Vagina (tissue), 2 donors: Measurements from ENCODE around the gene USP7. TPM values are rescaled to one million over a fixed set of nuclear protein-coding genes. Genes with fewer than 3 reads are reported as not detected.

Experiments used
- DNase-seq, 2 donors: peaks; one replicate each; pipeline ENCODE4 v3.0.0-alpha.2; 2017; ENCODE audit errors: extremely low spot score in 2 of 2
- H3K27ac ChIP-seq: fragments of 200-600 bp; sonication (generic); one replicate; pipeline ENCODE4 v1.5.1; 2019
- H3K27me3 ChIP-seq: fragments of 200-600 bp; sonication (generic); one replicate; pipeline ENCODE4 v1.5.1; 2019
- H3K36me3 ChIP-seq, 2 donors: fragments of 200-600 bp; sonication (generic); one replicate each; pipeline ENCODE4 v1.5.1; 2017 to 2019
- H3K4me1 ChIP-seq: fragments of 200-600 bp; sonication (generic); one replicate; pipeline ENCODE4 v1.5.1; 2019
- H3K4me3 ChIP-seq, 2 donors: fragments of 200-600 bp; sonication (generic); 1 replicate in 1 of 2; 2 replicates in 1 of 2; pipeline ENCODE4 v1.5.1; 2016 to 2019
- H3K9me3 ChIP-seq: fragments of 200-600 bp; sonication (generic); one replicate; pipeline ENCODE4 v1.5.1; 2019
- CTCF ChIP-seq, 3 experiments: fragments of 450-650 bp in 2 of 3; fragments of 200-600 bp in 1 of 3; sonication (generic) in 1 of 3; IDR thresholded peaks; one replicate each; pipeline ENCODE4 v1.5.1; 2017 to 2019; ENCODE audit warnings: antibody characterized with exemption in 3 of 3, mild to moderate bottlenecking in 2 of 3, moderate library complexity in 2 of 3
- POLR2A ChIP-seq, 2 donors: fragments of 450-650 bp; IDR thresholded peaks; one replicate each; pipeline ENCODE4 v1.6.1; 2017; ENCODE audit warnings: antibody characterized with exemption in 2 of 2, mild to moderate bottlenecking in 2 of 2, moderate library complexity in 2 of 2
- POLR2AphosphoS5 ChIP-seq, 2 donors: sonication (generic); formaldehyde crosslinking; IDR thresholded peaks; one replicate each; pipeline ENCODE4 v1.9.0; 2017; ENCODE audit warnings: antibody characterized with exemption in 2 of 2, mild to moderate bottlenecking in 2 of 2, low read depth in 1 of 2; ENCODE audit not compliant: insufficient read depth in 1 of 2
- intact Hi-C: fragments of 100-400 bp; cut with DNase I; formaldehyde crosslinking; loops from one replicate; pipeline ENCODE4 v1.15.1; 2023
- total RNA-seq: library from RNA; depleted of rRNA; stranded (reverse); fragments of >200 nt; gene quantifications from one replicate; pipeline ENCODE4 v1.2.3, GENCODE V29; 2016

Gene USP7
- total RNA-seq, 1 donor from 2014 or later: 112 TPM

GRCh38 chr16:8957063-8957397 lies 6.7 kb downstream of the USP7 start:
- Histone ChIP-seq H3K4me1 (peaks cover 88% of the 10 kb centered on the region), H3K9me3 (no peaks in the 10 kb centered on the region), H3K36me3 (no peaks in the 10 kb centered on the region), H3K27me3 (no peaks in the 10 kb centered on the region), H3K27ac (no peak overlapping the region), H3K4me3 (no peak overlapping the region)
- DNase-seq: no peak
- TF ChIP-seq POLR2AphosphoS5 (IDR thresholded peaks at IDR 0.05; ENCODE audit: insufficient read depth in 1 of 2, low read depth in 1 of 2) (no peak), POLR2A (IDR thresholded peaks at IDR 0.05) (no peak), CTCF (IDR thresholded peaks at IDR 0.05) (no peak)
- intact Hi-C loops: no loop called here

- Histone ChIP-seq H3K27me3 (no peaks in the 10 kb centered on the region), H3K4me1 (peaks cover 88% of the 10 kb centered on the region), H3K4me3 (no peak overlapping the region), H3K9me3 (no peaks in the 10 kb centered on the region), H3K36me3 (no peaks in the 10 kb centered on the region), H3K27ac (no peak overlapping the region)
- TF ChIP-seq POLR2A (IDR thresholded peaks at IDR 0.05): no peak
- TF ChIP-seq CTCF (IDR thresholded peaks at IDR 0.05): no peak
- no peak for DNase-seq
- intact Hi-C loops: no loop called here
Observed at GRCh38 chr16:8956265-8957062, 7.2 kb downstream of the USP7 start.

GRCh38 chr16:8955828-8956227 lies 7.9 kb downstream of the USP7 start:
- Histone ChIP-seq H3K4me3 (no peak overlapping the region), H3K36me3 (no peaks in the 10 kb centered on the region)

GRCh38 chr16:8953064-8953463 lies 10.6 kb downstream of the USP7 start:
- no peaks in the 10 kb centered on the region for H3K36me3 ChIP-seq
- H3K27ac ChIP-seq: no peak overlapping the region

More at GRCh38 chr16:8955828-8956227, 7.9 kb downstream of the USP7 start:
- Histone ChIP-seq H3K9me3 (no peaks in the 10 kb centered on the region), H3K27ac (no peak overlapping the region), H3K4me1 (peaks cover 88% of the 10 kb centered on the region), H3K27me3 (no peaks in the 10 kb centered on the region)
- TF ChIP-seq POLR2AphosphoS5 (IDR thresholded peaks at IDR 0.05; ENCODE audit: insufficient read depth in 1 of 2, low read depth in 1 of 2): no peak
- TF ChIP-seq POLR2A (IDR thresholded peaks at IDR 0.05): no peak
- TF ChIP-seq CTCF (IDR thresholded peaks at IDR 0.05): no peak
- DNase-seq: no peak
- intact Hi-C loops: no loop called here

More at GRCh38 chr16:8953064-8953463, 10.6 kb downstream of the USP7 start:
- Histone ChIP-seq H3K9me3 (no peaks in the 10 kb centered on the region), H3K4me1 (peaks cover 85% of the 10 kb centered on the region), H3K4me3 (no peak overlapping the region), H3K27me3 (no peaks in the 10 kb centered on the region)
- TF ChIP-seq POLR2AphosphoS5 (IDR thresholded peaks at IDR 0.05; ENCODE audit: insufficient read depth in 1 of 2, low read depth in 1 of 2): no peak
- no peak for TF ChIP-seq POLR2A (IDR thresholded peaks at IDR 0.05)
- no peak for TF ChIP-seq CTCF (IDR thresholded peaks at IDR 0.05)
- intact Hi-C loops: no loop called here
- DNase-seq: no peak
